ENCODE measurements around the gene MZT2A.
A peak's percentile ranks its signal among the peaks of the same experiment; 100 is the strongest.
"Not testable (repeated sequence)": the region's sequence is repeated elsewhere in the genome, so short reads cannot be mapped to it uniquely, and the experiment has no call there.

The MZT2A gene, protein sequence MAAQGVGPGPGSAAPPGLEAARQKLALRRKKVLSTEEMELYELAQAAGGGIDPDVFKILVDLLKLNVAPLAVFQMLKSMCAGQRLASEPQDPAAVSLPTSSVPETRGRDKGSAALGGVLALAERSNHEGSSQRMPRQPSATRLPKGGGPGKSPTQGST

DNA sequence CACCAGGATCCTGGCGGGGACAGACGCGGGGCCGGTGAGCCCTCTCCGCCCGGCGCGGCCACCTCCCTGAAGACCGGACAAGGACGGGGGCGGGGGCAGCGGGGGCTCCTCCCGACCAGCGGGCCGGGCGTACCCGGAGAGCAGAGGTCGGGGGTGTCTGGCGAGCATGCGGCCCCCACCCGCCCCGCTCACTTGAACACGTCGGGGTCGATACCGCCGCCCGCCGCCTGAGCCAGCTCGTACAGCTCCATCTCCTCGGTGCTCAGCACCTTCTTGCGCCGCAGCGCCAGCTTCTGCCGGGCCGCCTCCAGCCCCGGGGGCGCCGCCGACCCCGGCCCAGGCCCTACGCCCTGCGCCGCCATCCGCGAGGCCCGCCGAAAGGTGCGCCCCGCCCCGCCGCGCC lies at the start of gene MZT2A:
TSS of gene MZT2A (minus strand) at position 383 of the 403 bp plus-strand sequence. CDS start at position 362, 21 bp downstream.
- not testable (repeated sequence) for DNase-seq (ENCODE audit: low read depth, low spot score)
- H3K27ac ChIP-seq, result peak within 1 kb of the TSS; percentile 67

DNA sequence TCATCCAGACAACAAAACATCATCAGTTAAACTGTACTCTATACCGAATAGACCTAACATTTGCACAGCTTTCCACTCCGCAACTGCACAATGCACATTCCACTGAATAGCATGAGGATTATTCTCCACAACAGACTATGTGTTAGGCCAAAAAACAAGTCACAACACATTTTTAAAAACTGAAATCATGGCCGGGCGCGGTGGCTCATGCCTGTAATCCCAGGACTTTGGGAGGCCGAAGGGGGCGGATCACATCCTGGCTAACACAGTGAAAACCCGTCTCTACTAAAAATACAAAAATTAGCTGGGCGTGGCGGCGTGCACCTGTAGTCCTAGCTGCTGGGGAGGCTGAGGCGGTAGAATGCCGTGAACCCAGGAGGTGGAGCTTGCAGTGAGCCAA lies 46.7 kb upstream of the MZT2A start:
- DNase-seq (ENCODE audit: low read depth, low spot score); H3K27ac ChIP-seq: not testable (repeated sequence)

DNA sequence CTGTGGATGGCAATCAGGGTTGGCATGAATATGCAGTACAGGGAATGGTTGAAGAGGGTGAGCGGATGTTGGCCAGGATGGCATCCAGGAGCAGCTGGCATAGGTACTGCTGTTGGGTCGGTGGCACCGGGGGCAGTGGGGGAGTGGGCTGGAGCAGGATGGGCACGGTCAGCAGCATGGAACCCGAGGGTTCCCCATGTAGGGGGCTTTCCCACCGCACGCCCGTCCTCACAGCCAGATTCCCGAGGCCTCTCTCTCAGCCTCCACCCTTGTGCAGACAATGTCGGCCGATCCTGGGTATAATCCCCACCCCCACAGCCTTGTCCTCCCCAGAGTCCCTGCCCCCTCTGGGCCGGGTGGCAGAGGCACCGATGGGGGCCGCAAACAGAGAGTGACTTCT lies 44.6 kb upstream of the MZT2A start:
- DNase-seq (ENCODE audit: low read depth, low spot score); H3K27ac ChIP-seq: not testable (repeated sequence)

DNA sequence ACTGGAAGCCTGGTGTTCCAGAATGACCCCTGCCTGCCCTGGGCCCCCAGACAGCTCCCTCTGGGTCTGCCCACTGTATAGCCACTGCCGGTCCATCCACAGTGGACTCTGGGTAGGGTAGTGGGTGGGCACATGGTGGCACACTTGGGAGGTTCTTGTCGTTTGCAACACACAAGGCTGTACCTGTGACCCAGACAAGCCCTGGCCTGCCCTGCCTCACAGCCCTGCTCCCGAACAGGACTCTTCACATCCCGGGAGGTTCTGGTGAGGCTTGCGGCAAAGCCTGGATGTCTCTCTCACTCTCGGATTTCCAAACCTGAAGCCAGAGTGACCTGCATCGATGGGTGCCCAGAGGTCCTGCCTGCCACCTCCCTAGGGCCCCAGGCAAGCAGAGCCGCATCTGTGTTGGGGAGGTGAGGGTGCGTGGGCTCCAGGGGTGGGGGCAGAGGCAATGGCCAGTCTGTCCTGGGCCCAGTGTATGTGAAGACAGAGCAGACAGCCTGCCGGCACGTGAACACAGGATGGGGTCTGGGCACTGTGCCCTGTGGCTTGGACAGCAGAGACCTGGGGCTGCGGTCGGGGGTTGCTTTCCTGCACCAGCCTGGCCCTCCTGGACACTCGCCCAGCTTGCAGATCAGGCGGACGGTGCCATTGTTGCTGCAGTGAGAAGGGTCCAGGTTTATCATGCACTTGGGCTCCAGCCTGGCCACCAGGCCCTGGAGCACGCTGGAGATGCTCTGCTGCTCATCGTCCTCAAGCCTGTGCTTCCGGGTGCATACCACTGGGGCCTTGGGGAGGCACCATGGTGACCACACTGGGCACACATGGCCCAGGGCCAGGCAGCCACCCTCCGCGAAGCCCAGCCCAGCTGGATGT lies 44.0 kb upstream of the MZT2A start:
- DNase-seq (ENCODE audit: low read depth, low spot score); H3K27ac ChIP-seq: not testable (repeated sequence)

DNA sequence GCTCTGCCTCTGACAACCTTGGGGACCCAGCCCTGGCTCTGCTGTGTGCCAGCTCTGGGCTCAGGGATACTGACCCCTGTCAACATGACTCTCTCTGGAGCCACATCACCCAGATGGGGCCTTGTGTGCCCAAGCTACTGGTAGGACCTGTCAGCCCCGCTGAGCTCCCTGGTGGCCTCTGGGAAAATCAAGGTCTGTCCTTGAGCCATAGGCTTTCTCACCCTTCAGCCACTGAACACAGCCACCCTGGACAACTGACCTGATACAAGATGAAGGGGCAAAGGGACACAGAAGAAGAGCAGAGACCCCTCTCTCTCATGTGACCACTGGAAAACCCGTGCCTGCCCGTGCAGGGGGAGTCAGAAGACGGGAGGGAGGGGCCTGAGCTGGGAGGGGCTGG lies 43.3 kb upstream of the MZT2A start:
- no peak for DNase-seq (ENCODE audit: low read depth, low spot score)
- H3K27ac ChIP-seq, result no peak overlapping the region

DNA sequence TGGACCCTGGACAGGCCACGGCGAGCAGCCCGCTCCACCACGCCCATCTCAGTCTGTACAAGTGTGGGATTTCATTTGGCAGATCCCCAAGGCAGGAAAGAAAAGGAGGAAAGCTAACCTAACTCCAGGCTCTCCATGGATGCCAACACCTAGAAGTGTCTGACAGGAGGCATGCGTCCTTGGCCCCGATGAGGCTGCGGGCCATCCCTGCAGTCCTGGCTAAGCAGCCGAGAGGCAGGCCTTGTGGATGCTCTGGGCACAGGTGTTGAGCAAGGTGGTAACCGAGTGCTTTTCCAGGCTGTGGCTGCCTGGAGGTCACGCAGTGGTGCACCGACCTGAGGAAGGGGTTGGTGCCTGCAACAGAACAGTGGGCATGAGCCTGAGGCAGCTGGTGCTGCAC lies 42.8 kb upstream of the MZT2A start:
- not testable (repeated sequence) for H3K27ac ChIP-seq; DNase-seq (ENCODE audit: low read depth, low spot score)

DNA sequence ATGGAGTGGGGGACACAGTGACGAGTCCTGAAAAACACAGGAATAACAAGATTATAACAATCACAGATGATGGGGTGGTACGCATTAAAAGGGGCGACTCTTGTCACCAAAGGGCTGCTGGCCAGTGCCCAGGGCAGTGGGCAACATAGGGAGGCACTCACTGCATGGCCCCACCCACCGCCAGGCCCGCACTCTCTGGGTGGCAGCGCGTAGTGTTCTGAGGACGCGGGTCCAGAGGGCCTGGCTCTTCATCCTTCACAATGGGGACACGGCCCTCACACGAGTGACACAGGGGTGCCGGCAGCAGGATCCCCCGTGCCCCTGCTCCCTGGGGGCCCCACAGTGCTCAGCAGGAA lies 42.1 kb upstream of the MZT2A start:
- DNase-seq (ENCODE audit: low read depth, low spot score); H3K27ac ChIP-seq: not testable (repeated sequence)

DNA sequence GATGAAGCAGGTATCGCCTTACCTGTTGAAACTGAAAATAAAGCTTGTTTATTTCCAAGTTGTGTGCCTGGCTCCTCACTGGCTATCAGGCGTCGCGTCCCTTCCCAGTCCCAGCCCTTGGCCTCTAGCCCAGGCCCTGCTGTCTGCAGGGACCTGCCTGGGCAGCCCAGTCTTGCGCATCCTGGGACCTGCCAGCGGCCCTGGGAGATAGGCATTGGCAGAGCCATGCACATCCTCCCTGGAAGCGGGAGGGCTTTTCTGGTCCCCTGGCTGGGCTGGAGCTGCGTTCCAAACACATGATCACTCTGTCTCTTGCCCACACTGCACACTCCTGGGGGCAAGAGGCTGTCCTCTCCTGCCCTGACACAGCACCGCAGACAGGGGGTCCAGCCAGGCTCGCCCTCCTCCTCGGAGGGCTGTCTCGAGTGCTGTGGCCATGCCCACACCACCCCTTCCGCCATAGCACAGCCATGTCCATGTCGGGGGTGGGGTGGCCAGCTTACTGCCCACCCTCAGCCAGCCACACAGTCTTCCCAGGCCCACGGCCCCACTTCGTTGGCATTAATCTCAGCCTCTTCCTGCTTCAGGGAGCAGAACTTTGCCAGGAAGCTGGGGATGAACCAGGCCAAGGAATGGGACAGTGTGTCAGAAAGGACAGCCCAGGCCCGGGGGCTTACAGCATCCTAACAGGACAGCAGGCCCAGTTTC lies 41.6 kb upstream of the MZT2A start:
- not testable (repeated sequence) for DNase-seq (ENCODE audit: low read depth, low spot score); H3K27ac ChIP-seq

DNA sequence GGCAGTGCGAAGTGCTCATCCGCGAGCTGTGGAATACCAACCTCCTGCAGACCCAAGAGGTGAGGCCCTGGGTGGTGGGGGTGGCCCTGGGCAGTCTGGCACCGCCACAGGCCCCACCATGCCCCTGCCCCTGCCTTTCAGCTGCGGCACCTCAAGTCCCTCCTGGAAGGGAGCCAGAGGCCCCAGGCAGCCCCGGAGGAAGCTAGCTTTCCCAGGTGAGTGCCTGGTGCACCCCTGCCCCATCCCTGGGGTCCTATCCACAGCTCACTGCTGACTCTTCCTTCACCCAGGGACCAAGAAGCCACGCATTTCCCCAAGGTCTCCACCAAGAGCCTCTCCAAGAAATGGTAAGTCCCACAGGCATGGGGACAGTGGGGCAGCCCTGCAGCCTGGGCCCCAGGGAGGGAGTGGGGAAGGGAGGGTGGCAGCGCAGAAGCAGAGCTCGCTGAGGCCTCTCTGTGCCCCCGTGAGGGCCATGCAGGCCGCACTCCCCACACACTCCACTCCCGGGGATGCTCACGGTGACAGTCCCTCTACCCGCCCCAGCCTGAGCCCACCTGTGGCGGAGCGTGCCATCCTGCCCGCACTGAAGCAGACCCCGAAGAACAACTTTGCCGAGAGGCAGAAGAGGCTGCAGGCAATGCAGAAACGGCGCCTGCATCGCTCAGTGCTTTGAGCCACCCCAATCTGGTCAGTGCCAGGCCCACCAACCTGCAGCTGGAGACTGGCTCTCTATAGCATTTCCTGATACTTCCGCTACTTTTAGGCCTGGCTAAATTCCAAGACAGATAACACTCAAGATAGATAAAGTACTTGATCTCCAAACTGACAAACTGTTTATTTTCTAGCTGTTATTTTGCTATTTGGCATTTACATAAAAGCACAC lies 40.8 kb upstream of the MZT2A start:
- DNase-seq (ENCODE audit: low read depth, low spot score); H3K27ac ChIP-seq: not testable (repeated sequence)

DNA sequence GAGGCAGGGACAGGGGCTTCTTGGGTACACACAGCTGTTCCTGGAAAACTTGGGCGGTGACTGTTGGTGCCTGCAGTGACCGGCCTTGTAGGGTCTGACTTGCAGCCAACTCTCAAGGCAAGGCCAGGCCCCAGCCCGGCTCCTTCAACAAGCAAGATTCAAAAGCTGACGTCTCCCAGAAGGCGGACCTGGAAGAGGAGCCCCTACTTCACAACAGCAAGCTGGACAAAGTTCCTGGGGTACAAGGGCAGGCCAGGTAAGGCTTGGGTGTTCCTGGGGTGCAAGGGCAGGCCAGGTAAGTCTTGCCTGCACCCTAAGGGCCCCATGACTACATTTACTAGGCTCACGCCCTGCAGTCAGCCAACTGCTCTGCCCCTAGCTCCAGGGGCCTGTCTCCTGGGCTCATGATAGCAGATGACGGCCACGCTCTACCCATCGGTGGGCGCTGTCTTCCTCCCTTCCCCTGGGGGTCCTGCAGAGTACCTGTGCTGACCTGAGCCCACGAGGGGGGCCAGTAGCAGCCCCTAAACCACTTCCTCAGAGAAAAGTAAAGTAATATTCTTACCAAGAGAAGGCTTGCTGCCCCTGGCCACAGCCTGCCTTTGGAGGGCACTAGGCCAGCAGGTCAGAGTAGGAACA lies 39.5 kb upstream of the MZT2A start:
- not testable (repeated sequence) for DNase-seq (ENCODE audit: low read depth, low spot score); H3K27ac ChIP-seq

DNA sequence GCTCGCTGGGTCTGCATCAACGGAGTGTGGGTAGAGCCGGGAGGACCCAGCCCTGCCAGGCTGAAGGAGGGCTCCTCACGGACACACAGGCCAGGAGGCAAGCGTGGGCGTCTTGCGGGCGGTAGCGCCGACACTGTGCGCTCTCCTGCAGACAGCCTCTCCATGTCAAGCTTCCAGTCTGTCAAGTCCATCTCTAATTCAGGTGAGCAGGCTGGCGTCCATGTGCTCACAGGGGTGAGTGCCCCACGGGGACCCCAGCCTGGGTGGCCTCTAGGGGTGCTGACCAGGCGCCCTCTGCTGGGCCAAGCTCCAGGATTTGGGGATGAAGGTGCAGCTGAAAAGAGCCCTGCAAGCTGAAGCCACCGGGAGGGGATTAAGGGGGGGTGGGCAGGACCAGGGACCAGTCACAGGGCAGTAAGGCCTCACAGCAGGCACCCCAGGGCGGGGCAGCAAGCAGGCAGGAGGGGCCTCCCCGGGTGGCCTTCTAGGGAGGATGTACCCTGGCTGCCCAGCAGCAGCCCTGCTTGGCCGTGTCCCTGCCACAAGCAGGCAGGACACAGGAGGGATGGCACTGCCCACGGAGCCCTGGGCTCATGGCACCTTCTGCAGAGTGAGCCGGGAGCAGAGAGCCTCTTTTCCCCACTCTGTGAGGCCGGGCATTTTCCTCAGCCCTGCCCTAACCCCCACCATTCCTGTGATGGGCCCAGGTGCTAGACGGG lies 38.6 kb upstream of the MZT2A start:
- not testable (repeated sequence) for DNase-seq (ENCODE audit: low read depth, low spot score); H3K27ac ChIP-seq

DNA sequence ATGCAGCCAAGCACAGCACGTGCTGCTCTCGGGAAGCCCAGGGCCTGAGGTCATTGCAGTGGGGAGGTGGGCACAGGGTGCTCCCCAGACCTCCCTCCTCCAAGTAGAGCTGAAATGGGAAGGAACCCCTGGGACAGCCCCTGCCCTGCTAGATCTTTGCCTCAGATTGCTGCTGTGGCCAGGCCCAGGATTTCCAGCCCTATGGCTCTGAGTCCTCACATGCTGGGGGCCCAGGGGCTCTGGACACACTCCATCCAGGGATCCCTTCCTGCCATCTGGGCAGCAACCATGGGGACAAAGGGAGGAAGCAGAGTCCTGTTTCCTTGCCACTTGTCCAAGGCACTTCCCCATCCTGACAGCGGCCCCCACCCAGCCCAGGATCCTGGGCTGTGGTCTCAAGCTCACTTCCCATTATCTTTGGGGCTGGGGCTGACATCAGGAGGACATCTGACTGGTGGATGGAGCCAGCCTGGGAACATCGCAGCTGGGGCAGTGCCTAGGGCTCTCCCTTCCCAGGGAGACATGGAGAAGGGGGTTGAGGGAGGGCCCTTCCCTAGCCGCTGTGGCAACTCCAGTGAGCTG lies 37.8 kb upstream of the MZT2A start:
- H3K27ac ChIP-seq; DNase-seq (ENCODE audit: low read depth, low spot score): not testable (repeated sequence)

DNA sequence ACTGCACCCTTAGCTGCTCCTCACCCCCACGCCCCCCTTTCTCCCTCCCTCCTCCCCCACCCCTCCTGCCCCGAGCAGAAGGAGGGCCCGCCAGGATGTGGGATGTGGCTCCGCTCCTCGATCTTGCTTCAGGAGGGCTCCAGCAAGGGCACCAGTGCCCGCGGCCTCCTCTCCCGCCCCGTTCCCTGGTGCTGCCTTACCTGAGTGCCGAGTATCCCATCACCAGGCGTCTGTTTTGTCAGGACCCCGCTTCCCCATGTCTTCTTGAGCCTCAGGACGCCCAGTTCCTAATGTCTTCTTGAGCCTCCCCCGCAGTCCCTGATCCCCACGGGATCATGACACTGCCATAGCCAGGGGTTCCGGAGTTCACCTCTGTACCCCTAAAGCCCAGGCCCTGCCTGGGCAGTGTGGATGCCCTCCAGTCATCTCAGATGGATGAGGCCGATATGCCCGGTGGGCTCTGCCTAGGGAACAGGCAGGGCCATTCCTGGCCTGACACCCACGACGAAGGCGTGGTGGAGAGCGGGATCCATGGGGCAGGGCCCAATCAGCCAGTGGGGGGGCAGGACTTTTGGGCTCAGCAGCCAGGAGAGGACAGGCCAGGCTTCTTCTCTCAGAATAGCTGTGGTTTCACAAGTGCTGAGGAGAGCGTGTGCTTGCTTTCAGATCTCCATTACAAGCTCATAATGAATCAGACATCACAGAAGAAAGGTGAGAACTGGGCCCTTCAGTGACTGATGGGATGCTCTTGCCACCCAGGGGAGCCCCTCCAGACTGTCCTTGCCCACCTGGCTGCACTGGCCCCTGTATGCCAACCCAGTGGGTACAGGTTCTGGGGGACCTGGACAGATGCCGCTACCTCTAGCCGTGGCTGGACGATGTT lies 37.0 kb upstream of the MZT2A start:
- H3K27ac ChIP-seq; DNase-seq (ENCODE audit: low read depth, low spot score): not testable (repeated sequence)

DNA sequence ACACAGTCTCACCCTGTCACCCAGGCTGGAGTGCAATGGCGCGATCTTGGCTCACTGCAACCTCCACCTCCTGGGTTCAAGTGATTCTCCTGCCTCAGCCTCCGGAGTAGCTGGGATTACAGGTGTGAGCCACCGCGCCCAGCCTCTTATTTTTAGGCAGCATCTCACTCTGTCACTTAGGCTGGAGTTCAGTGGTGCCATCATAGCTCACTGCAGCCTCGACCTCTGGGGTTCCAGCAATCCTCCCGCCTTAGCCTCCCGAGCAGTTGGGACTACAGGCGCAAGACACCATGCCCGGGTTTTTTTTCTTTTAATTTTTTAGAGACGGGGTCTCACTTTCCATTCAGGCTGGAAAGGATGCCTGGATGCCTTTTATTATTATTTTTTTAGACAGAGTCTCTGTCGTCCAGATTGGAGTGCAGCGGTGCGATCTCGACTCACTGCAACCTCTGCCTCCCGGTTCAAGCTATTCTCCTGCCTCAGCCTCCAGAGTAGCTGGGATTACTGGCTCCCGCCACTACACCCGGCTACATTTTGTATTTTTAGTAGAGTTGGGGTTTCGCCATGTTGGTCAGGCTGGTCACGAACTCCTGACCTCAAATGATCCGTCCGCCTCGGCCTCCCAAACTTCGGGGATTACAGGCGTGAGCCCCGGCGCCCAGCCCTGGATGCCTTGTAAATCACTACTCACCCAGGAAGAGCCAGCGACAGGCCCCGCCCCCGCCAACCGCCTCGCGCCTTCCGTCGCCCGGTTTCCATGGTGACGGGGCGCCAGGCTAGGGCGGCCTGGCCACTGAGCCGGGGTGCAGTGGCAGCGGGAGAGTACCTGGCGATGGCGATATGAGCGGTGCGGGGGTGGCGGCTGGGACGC lies 35.2 kb upstream of the MZT2A start, which contains the start of gene CCDC74A:
TSS of gene CCDC74A (plus strand) at position 758 of the 871 bp plus-strand sequence. CDS start at position 841, 83 bp downstream.
- DNase-seq (ENCODE audit: low read depth, low spot score); H3K27ac ChIP-seq: not testable (repeated sequence)

DNA sequence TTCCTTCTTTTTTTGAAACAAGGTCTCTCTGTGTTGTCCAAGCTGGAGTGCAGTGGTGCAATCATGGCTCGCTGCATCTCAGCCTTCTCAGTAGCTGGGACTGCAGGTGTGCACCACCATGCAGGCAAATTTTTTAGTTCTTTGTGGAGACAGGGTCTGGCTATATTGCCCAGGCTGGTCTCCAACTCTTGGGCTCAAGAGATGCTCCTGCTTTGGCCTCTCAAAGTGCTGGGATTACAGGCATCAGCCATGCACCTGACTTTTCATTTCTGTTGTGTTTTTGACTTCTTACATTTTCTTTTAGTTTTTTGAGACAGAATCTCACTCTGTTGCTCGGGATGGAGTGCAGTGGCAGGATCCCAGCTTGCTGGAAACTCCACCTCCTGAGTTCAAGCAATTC lies 33.1 kb upstream of the MZT2A start:
- H3K27ac ChIP-seq; DNase-seq (ENCODE audit: low read depth, low spot score): not testable (repeated sequence)

DNA sequence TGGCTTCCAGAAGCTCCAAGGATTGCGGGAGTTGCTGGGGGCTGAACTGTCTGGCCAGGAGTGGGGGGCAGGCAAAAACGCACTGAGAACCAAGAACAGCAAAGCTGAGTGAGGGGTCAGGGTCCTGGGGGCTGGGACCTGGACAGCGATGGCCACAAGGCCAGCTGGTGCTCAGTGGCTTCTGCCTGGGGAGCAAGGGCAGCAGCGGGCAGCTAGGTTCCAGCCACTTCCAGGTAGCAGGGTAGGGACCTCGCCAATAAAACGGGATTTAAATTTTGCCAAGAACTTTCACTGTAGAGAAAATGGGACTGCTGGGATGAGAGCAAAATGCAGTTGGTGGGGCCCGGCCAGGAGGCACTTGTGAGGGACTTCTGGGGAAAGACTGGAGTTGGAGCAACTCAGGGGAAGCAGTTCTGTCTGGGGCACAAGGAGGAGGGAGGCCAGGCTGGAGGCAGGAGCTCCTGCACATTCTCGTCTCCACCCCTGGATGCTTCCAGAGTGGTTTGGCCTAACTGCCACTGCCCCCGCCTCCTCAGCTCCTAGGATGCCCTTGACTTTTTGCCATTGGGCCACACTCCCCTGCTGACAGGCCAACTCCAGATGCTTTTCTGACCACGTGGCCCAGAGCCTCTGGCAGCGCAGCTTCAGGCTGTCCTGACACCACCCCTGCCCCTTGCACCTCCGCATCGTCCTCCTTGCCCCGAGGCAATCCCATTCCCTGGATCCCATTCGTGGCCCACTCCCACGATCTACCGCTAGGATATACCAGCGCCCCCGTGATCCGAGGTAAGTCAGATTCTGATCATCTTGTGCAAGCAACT lies 30.0 kb upstream of the MZT2A start:
- H3K27ac ChIP-seq, result no peak overlapping the region
- DNase-seq (ENCODE audit: low read depth, low spot score), result no peak

Data from epithelial cell of prostate (primary cell).